Stimulated activated CD8-positive, alpha-beta memory T cell treated with anti-CD3 and anti-CD28 coated beads, Interleukin-4, amount 100 ng/mL, for 24 hours (primary cell): ENCODE results near the gene ARHGAP36.

Experiments
- DNase-seq: peaks from one replicate; pipeline ENCODE4 v3.0.0-alpha.2; 2020; ENCODE audit warnings: low read depth

ARHGAP36 gene

DNA sequence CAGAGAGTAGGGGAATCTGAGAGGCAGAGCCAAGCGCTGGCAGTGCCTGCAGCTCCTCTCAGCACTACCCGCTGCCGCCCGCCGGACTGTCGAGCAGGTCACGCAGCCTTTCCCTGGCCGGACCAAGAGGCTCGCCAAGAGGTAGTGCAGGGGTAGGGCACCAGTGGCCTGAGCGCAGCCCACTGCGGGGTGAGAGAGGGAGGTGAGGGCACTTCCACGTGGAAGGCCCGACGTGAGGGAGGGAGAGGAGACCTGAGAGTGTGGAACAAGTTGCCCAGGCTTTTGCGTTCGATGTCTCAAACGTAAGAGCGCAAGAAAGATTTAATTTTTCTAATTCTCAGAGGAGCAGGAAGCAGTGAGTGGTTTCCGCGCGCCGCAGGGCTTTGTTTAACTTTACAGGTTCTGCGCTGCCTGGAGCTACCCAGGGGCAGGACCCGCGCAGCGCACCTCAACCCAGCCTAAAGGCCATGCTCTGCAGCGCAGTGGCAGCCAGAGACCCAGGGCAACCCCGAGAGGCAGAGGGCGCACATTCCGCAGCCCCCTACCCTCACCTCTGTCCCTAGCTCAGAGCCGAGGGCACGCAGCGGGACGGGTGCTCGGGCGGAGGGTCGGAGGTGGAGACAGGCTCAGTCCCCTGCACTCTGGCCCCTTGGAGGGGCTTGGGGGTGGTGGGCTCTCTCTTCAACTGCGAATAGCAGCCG is 14.9 kb downstream of the ARHGAP36 start:
- DNase-seq: no peak

DNA sequence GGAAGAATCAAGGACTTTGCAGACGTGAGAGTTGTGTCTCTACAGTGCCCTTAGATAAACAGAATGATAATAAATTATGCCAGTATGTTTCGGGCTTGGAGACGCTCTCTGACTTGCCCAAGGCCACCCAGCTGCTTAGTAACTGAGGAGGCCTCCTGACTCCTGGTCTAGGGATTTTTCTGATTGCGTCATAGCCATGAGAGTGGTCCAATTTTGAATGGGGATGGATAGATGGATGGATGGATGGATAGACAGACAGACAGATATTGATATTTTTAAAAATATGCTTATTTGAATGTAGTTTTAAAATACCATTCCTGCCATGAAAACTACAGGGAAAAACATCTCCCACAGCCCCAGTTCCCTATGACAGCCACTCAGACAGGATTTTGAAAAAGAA is 15.5 kb downstream of the ARHGAP36 start:
- no peak for DNase-seq

DNA sequence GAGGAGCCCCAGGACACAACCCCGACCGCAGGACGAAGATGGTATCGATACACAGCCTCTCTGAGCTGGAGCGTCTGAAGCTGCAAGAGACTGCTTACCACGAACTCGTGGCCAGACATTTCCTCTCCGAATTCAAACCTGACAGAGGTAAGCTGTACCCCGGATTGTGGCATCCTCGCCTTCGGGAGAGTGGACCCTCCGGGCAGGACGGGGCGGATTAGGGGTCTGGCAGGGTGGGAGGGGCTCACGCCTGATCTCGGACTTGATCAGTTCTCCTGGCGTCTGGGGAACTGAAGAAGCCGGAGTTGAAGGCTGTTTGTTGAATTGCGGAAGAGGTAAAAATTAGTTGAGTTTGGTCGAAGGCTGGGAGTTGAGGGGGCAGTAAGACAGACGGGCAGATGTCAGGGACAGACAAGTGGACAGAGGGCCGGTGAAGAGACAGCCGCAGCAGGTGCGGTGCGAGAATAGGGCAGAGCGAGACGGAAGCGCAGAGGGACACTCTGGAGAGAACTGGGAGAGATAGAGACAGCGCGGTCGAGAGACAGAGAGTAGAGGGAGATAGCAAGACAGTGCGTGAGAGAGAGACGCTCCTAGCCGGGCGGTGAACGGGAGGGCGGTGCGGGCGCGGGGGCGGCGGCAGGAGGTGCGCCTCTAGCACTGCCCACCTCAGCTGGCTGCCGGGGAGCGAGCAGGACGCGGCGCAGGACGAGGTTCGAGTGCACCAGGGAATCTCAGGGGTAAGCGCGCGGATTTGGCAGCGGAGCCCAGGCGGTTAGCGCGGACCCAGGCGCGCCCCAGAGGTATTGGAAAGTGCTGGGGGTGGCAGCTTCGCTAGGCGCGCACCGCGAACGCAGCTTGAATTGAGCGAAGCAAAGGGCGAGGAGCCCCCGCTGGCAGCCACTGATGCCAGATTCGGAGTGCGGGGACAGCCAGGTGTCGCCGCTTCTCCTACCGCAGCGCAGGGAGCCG is 23.9 kb downstream of the ARHGAP36 start:
- no peak for DNase-seq

DNA sequence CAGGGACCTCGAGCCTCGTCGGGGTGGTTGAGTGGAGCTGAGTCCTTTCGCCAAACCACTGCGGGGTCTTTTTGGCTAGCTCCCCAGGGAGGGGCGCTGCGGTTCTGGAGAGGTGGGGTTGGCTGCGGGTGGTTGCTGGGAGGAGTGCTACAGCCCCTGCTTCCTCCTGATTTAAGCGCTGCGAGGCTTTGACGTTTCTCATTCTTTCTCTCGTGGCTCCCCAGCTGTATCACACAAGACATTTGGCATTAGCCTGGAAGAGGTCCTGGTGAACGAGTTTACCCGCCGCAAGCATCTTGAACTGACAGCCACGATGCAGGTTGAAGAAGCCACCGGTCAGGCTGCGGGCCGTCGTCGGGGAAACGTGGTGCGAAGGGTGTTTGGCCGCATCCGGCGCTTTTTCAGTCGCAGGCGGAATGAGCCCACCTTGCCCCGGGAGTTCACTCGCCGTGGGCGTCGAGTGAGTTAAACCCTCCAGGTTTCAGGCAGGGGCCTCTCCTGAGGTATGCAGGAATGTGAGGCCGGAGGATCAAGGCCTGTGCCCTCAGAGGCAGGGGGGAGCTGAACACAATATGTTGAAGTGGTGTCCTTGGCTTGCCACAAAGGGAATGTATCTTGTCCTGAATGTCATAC is 25.5 kb downstream of the ARHGAP36 start:
- DNase-seq: no peak

DNA sequence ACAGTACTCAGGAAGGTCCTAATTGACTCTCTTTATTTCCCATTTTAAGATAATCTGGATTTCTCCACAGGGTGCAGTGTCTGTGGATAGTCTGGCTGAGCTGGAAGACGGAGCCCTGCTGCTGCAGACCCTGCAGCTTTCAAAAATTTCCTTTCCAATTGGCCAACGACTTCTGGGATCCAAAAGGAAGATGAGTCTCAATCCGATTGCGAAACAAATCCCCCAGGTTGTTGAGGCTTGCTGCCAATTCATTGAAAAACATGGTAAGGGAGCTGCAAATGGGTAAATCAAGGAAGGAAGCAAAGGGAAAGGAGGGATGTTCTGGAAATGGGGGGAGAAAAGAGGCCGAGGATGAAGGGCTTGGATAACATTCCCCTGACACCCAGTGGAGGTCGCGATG is 26.0 kb downstream of the ARHGAP36 start:
- no peak for DNase-seq

DNA sequence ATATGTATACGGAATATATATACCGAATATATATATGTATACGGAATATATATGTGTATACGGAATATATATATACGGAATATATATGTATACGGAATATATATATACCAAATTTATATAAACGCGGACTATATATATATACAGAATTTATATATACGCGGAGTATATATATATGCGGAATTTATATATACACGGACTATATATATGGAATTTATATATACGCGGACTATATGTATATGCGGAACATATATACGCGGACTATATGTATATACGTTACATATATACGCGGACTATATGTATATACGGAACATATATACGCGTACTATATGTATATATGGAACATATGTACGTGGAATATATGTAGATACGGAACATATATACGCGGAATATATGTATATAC is 78.6 kb downstream of the ARHGAP36 start:
- DNase-seq: no peak

DNA sequence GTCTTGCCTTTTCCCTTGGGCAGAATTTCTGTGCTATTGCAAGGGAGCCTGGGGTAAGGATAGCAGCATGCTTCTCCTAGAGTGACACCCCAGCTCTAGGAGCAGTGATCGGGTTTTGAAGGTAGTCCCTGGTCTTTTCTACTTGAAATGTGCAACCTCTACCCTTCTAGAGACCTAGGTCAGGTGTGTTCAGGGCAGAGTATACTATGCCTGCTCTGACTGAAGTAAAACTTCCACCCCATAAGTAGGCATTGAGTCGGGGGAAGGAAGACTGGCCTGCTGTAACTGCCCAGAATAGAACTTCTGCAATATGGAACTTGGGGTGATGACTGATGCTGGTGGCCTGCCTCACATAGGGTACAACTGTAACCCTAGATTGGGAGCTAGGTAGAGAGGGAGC is 80.9 kb downstream of the ARHGAP36 start:
- DNase-seq: no peak
